Fibroblast of peridontal ligament (primary cell): ENCODE data around the gene TMEM120A.
"Not testable (repeated sequence)": the region's sequence is repeated elsewhere in the genome, so short reads cannot be mapped to it uniquely, and the experiment has no call there.

Experiments used
- DNase-seq: peaks from one replicate; pipeline ENCODE4 v3.0.0-alpha.2; 2010; ENCODE audit errors: extremely low read depth

Gene TMEM120A

GRCh38 chr7:75994388-75995051 lies at the start of gene TMEM120A:
Gene TMEM120A (minus strand): TSS chr7:75994595. CDS start chr7:75994570, 25 bp downstream.
- peak; percentile 82 for DNase-seq

- DNase-seq, result no peak
These were observed 45.7 kb upstream of the TMEM120A start for GRCh38 chr7:76040126-76040525.

- no peak for DNase-seq
These were observed 42.9 kb upstream of the TMEM120A start for GRCh38 chr7:76037310-76037709.

DNA sequence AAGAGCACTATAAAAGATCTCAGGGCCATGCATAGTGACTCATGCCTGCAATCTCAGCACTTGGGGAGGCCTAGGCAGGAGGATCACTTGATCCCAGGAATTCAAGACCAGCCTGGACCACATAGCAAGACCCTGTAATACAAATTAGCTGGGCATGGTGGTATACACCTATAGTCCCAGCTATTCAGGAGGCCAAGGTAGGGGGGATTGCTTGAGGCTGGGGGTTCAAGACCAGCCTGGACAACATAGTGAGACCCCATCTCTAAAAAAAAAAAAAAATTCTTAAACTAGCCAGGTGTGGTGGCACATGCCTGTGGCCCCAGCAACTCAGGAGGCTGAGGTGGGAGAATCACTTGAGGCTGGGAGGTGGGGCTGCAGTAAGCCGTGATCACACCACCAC lies 37.6 kb upstream of the TMEM120A start:
- DNase-seq, result no peak

- DNase-seq, result not testable (repeated sequence)
These were observed 35.3 kb upstream of the TMEM120A start for GRCh38 chr7:76029682-76030081.

GRCh38 chr7:76023002-76023401 lies 28.6 kb upstream of the TMEM120A start:
- DNase-seq, result no peak

DNA sequence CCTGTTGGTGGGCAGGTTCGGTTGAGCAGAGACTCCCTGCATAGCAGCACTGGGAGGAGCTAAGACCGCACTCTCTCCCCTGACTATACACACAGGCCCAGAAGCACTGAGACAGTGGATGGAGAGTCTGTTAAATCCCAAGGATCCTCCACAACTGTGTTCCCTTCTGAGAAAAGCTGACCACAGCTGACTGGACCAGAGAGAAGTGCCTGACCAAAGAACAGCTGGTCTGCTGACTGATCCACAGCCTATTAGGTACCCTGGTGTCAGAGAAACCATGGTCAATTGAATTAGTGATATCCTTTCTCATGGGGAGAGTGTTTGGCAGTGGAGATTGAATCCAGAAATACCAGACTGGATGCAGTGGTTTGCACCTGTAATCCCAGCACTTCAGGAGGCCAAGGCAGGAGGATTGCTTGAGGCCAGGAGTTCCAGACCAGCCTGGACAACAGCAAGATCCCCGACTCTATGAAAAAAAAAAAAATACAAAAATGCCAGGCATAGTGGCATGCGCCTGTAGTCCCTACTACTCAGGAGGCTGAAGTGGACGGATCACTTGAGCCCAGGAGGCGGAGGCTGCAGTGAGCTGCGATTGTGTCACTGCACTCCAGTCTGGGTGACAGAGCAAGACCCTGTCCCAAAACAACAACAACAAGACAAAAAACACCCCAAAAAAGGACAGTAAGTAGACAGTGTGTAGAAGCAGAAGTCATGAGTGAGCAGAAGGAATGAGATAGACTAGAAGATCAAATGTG lies 27.8 kb upstream of the TMEM120A start:
- DNase-seq, result no peak

DNA sequence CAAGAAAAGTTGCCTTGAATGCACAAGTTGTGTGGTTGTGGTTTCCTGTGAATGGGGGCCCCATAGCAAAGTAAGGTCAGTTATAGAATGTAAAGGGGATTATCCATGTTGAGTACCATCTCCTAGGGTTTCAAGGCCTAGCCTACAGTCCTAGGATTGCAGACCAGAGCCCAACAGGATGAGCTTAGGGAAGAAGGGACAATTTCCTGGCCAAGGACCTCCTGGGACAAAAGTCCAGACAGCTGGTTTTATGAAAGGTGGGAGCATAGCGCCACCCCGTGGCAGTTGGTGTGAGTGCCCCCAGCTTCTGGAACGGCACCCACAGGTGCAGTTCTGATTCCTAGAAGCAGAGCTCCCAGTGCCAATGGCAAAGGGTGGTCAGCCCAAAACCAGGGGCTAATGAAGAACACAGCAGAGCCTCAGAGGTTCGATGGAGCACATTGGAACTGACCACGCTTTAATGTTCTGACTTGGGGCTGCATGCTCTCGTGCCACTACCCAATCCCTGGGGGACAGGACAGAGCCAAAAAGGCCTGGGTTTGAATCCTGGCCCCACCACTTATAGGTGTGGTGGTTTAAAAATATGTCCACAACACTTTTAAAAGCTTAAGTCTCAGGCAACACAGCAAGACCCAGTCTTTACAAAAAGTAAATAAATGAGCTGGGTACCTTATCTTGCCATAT lies 25.8 kb upstream of the TMEM120A start:
- peak; percentile 66 for DNase-seq

- not testable (repeated sequence) for DNase-seq
These were observed 24.1 kb upstream of the TMEM120A start for GRCh38 chr7:76018520-76018919.

DNA sequence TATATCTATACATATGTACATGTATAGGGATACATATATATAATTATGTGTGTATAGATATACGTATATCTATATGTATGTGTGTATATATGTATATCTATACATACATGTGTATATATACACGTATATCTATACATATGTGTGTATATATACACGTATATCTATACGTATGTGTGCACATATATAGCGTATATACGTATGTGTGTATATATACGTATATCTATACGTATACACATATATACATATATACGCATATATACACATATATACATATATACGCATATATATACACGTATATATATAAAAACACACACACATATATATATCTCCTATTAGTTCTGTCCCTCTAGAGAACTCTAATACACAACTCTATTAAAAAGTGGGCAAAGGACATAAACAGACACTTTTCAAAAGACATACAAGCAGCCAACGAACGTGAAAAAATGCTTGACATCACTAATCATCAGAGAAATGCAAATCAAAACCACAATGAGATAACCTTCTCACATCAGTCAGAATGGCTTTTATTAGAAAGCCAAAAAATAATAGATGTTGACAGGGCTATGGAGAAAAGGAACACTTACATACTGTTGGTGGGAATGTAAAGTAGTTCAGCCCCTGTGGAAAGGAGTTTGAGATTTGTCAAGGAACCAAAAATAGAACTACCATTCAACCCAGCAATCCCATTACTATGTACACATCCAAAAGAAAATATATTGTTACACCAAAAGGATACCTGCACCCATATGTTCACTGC lies 22.0 kb upstream of the TMEM120A start:
- no peak for DNase-seq

- peak; percentile 97 for DNase-seq
These were observed 17.1 kb upstream of the TMEM120A start for GRCh38 chr7:76011442-76011861.

- peak; percentile 20 for DNase-seq
These were observed 15.5 kb upstream of the TMEM120A start for GRCh38 chr7:76009672-76010600.

- peak; percentile 27 for DNase-seq
These were observed 13.8 kb upstream of the TMEM120A start for GRCh38 chr7:76008156-76008687.

DNA sequence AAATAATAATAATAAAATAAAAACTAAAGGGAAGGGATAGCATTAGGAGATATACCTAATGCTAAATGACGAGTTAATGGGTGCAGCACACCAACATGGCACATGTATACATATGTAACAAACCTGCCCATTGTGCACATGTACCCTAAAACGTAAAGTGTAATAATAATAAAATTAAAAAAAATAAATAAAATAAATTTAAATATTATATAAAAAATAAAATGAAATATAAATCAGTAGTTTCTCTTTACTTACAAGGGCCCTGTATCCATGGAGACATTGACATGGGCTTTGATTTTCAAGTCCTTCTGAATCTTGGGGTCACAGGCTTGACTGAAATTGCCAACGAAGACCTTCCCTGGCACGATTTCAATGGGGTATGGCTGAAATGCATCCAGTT lies 10.6 kb upstream of the TMEM120A start:
- DNase-seq, result not testable (repeated sequence)

DNA sequence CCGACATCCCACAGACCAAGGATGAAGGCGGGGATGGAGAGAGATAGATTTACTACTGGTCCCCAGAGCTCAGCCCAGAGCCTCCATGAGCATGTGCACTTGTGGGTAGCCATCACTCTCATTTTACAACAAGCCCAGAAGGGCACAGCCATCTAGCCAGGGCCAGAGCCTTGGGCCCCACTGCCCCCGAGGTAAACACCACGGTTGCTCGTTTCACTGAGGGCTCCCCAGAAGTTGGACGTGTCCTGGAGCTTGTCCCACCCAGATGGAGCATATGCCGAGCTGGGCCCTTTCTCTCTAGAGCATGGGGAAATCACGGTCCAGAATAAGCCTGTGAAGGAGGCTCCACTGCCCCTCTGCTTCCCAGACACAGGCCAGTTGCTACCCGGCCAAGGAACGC lies 9.0 kb upstream of the TMEM120A start:
- DNase-seq, result no peak

DNA sequence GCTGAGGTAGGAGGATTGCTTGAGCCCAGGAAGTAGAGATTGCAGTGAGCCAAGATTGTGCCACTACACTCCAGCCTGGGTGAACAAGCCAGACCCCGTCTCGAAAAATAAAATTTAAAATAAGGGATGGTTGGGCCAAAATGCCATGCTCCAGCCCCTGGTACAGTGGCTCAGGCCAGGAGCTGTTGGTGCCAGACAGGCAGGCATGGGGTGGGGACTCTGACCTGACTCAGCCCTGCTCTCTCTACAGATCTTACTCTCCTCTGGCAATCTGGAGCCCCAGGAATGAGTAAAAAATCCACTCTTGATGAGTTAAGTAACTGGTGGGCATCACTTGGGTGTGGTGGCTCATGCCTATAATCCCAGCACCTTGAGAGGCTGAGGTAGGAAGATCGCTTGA lies 8.4 kb upstream of the TMEM120A start:
- no peak for DNase-seq

- no peak for DNase-seq
These were observed 7.7 kb upstream of the TMEM120A start for GRCh38 chr7:76002139-76002538.

- no peak for DNase-seq
These were observed 6.2 kb upstream of the TMEM120A start for GRCh38 chr7:76000566-76000965.

- DNase-seq, result no peak
These were observed 3.6 kb upstream of the TMEM120A start for GRCh38 chr7:75998038-75998437.

DNA sequence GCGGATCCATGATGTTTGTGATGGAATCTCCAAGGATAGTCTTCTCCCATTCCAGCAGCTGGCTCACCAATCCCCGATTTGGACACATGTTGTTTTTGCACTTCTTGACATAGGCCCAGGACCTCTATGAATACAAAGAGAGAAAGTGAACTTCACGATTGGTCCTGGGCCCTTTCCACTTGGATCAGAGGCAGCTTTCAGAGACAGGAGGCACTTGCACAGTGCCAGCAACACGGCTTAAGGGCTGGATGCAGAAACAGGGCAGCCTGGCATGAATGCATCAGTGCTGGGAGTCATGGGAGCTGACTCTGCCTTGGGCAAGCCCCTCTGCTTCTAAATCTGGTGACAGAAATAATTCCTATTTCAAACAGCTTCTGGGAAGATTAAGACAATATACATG lies 2.1 kb upstream of the TMEM120A start:
- DNase-seq, result no peak

GRCh38 chr7:75995996-75996395 lies 1.6 kb upstream of the TMEM120A start:
- no peak for DNase-seq
